H9 (cell line): Measurements from ENCODE around the gene IL1RAP. TPM values are rescaled to one million over a fixed set of nuclear protein-coding genes. Genes with fewer than 3 reads are reported as not detected.

ENCODE experiments used
- DNase-seq: peaks from one replicate; pipeline ENCODE4 v3.0.0-alpha.2; 2017
- H2AFZ ChIP-seq: one replicate; pipeline ENCODE4 v1.6.1; 2013; ENCODE audit warnings: mild to moderate bottlenecking, low read length, control low read depth, moderate library complexity
- H2AK5ac ChIP-seq: 2 replicates; pipeline ENCODE4 v1.6.1; 2013; ENCODE audit warnings: low read length, control low read depth, mixed read lengths; ENCODE audit not compliant: insufficient read length
- H2BK120ac ChIP-seq: one replicate; pipeline ENCODE4 v1.6.1; 2013; ENCODE audit warnings: low read depth, mild to moderate bottlenecking, low read length, control low read depth, inconsistent platforms; ENCODE audit not compliant: poor library complexity, severe bottlenecking
- H2BK12ac ChIP-seq: 2 replicates; pipeline ENCODE4 v1.6.1; 2013; ENCODE audit warnings: low read length, control low read depth, mixed read lengths, low read depth; ENCODE audit not compliant: insufficient read length
- H2BK15ac ChIP-seq: 2 replicates; pipeline ENCODE4 v1.6.1; 2013; ENCODE audit warnings: low read depth, low read length, control low read depth
- H2BK20ac ChIP-seq: one replicate; pipeline ENCODE4 v1.6.1; 2013; ENCODE audit warnings: low read depth, mild to moderate bottlenecking, low read length, control low read depth, inconsistent platforms; ENCODE audit not compliant: poor library complexity, severe bottlenecking
- H2BK5ac ChIP-seq: 2 replicates; pipeline ENCODE4 v1.6.1; 2013; ENCODE audit warnings: low read length, control low read depth, mixed read lengths; ENCODE audit not compliant: insufficient read length
- H3K14ac ChIP-seq: 2 replicates; pipeline ENCODE4 v1.6.1; 2013; ENCODE audit warnings: low read length, control low read depth; ENCODE audit not compliant: insufficient read depth
- H3K18ac ChIP-seq: 2 replicates; pipeline ENCODE4 v1.6.1; 2013; ENCODE audit warnings: low read depth, mild to moderate bottlenecking, mixed read lengths, low read length, control low read depth; ENCODE audit not compliant: insufficient read length
- H3K23ac ChIP-seq: 2 replicates; pipeline ENCODE4 v1.6.1; 2013; ENCODE audit warnings: low read length, control low read depth, mixed read lengths, low read depth; ENCODE audit not compliant: insufficient read length
- H3K23me2 ChIP-seq: 2 replicates; pipeline ENCODE4 v1.6.1; 2013; ENCODE audit warnings: low read depth, mild to moderate bottlenecking, mixed read lengths, low read length, control low read depth; ENCODE audit not compliant: insufficient read length, poor library complexity, severe bottlenecking
- H3K27ac ChIP-seq: 2 replicates; pipeline ENCODE4 v1.5.1; 2013; ENCODE audit warnings: low read length, control low read depth, mixed read lengths, low read depth; ENCODE audit not compliant: insufficient read length
- H3K27me3 ChIP-seq: 2 replicates; pipeline ENCODE4 v1.6.1; 2013; ENCODE audit warnings: low read length, control low read depth, inconsistent platforms; ENCODE audit not compliant: insufficient read depth
- H3K4ac ChIP-seq: 2 replicates; pipeline ENCODE4 v1.6.1; 2013; ENCODE audit warnings: low read depth, mild to moderate bottlenecking, control low read depth, inconsistent platforms, low read length, moderate library complexity
- H3K4me1 ChIP-seq: 2 replicates; pipeline ENCODE4 v1.6.1; 2013; ENCODE audit warnings: low read length, control low read depth, inconsistent platforms; ENCODE audit not compliant: insufficient read depth
- H3K4me2 ChIP-seq: 2 replicates; pipeline ENCODE4 v1.6.1; 2013; ENCODE audit warnings: low read length, control low read depth, mixed read lengths; ENCODE audit not compliant: insufficient read length, insufficient read depth
- H3K56ac ChIP-seq: 2 replicates; pipeline ENCODE4 v1.6.1; 2013; ENCODE audit warnings: low read depth, mild to moderate bottlenecking, mixed read lengths, low read length, control low read depth; ENCODE audit not compliant: insufficient read length
- H3K79me1 ChIP-seq: 2 replicates; pipeline ENCODE4 v1.6.1; 2013; ENCODE audit warnings: low read depth, mild to moderate bottlenecking, moderate library complexity, low read length, control low read depth, inconsistent platforms; ENCODE audit not compliant: insufficient read depth, poor library complexity, severe bottlenecking
- H3K79me2 ChIP-seq: 2 replicates; pipeline ENCODE4 v1.6.1; 2013; ENCODE audit warnings: low read length, control low read depth, inconsistent platforms; ENCODE audit not compliant: insufficient read depth
- H3K9ac ChIP-seq: 2 replicates; pipeline ENCODE4 v1.6.1; 2013; ENCODE audit warnings: low read length, control low read depth, mixed read lengths; ENCODE audit not compliant: insufficient read length; ENCODE audit errors: extremely low read depth
- H3K9me3 ChIP-seq: one replicate; pipeline ENCODE4 v1.6.1; 2013; ENCODE audit warnings: low read depth, low read length, inconsistent platforms; ENCODE audit not compliant: control insufficient read depth
- H3T11ph ChIP-seq: one replicate; pipeline ENCODE4 v1.6.1; 2013; ENCODE audit warnings: mild to moderate bottlenecking, low read length, control low read depth, inconsistent platforms
- H4K20me1 ChIP-seq: one replicate; pipeline ENCODE4 v1.6.1; 2013; ENCODE audit not compliant: control insufficient read depth, insufficient read length, insufficient read depth
- H4K5ac ChIP-seq: 2 replicates; pipeline ENCODE4 v1.6.1; 2013; ENCODE audit warnings: low read depth, mild to moderate bottlenecking, mixed read lengths, low read length, control low read depth; ENCODE audit not compliant: insufficient read length
- H4K8ac ChIP-seq: replicated peaks from 2 replicates; pipeline ENCODE4 v1.6.1; 2013; ENCODE audit warnings: low read length, control low read depth, mixed read lengths, low read depth; ENCODE audit not compliant: insufficient read length
- H4K91ac ChIP-seq: 2 replicates; pipeline ENCODE4 v1.6.1; 2013; ENCODE audit warnings: low read depth, mild to moderate bottlenecking, moderate library complexity, mixed read lengths, low read length, control low read depth; ENCODE audit not compliant: insufficient read length
- H3K27ac Mint-ChIP-seq, 3 experiments: 2 replicates in 2 of 3; 3 replicates in 1 of 3; pipeline ENCODE4 v1.8.0; 2020 to 2021; ENCODE audit warnings: mixed read lengths in 3 of 3, mild to moderate bottlenecking in 1 of 3, moderate library complexity in 1 of 3
- H3K27me3 Mint-ChIP-seq: 2 replicates; pipeline ENCODE4 v1.8.0; 2021; ENCODE audit warnings: low read depth, mild to moderate bottlenecking, moderate library complexity, mixed read lengths
- H3K36me3 Mint-ChIP-seq, 3 experiments: 2 replicates in 2 of 3; 3 replicates in 1 of 3; pipeline ENCODE4 v1.8.0; 2020 to 2021; ENCODE audit warnings: low read depth in 3 of 3, mixed read lengths in 3 of 3; ENCODE audit not compliant: insufficient read depth in 1 of 3
- H3K4me1 Mint-ChIP-seq, 2 experiments: 2 replicates each; pipeline ENCODE4 v1.8.0; 2020; ENCODE audit warnings: mixed read lengths in 2 of 2
- H3K4me3 Mint-ChIP-seq, 2 experiments: 2 replicates in 1 of 2; 3 replicates in 1 of 2; pipeline ENCODE4 v1.8.0; 2020 to 2021; ENCODE audit warnings: mild to moderate bottlenecking in 2 of 2, mixed read lengths in 2 of 2, moderate library complexity in 1 of 2
- H3K9me3 Mint-ChIP-seq, 2 experiments: 2 replicates in 1 of 2; 3 replicates in 1 of 2; pipeline ENCODE4 v1.8.0; 2020; ENCODE audit warnings: mild to moderate bottlenecking in 2 of 2, mixed read lengths in 2 of 2, moderate library complexity in 1 of 2
- WGBS: extraction: QIAGEN DNeasy Blood & Tissue Kit; methylation state at CpG from one replicate; pipeline ENCODE4 v1.1.7; 2013; ENCODE audit warnings: missing lambda C conversion rate, low lambda C conversion rate, mixed read lengths; ENCODE audit not compliant: insufficient read length; ENCODE audit errors: extremely low coverage; 5-methylcytosine and 5-hydroxymethylcytosine counted together
- total RNA-seq: library from RNA; stranded (reverse); gene quantifications from 2 replicates; pipeline ENCODE4 v1.2.1, GENCODE V29; 2021
- TF ChIP-seq, protein P1 (sequence below): fragments of 200-600 bp; sonication (generic); conservative IDR thresholded peaks from 3 replicates; pipeline ENCODE4 v1.8.0; 2021; ENCODE audit warnings: antibody characterized with exemption, mild to moderate bottlenecking

IL1RAP gene
- total RNA-seq, 1 experiment from 2014 or later: 4.6 TPM

DNA sequence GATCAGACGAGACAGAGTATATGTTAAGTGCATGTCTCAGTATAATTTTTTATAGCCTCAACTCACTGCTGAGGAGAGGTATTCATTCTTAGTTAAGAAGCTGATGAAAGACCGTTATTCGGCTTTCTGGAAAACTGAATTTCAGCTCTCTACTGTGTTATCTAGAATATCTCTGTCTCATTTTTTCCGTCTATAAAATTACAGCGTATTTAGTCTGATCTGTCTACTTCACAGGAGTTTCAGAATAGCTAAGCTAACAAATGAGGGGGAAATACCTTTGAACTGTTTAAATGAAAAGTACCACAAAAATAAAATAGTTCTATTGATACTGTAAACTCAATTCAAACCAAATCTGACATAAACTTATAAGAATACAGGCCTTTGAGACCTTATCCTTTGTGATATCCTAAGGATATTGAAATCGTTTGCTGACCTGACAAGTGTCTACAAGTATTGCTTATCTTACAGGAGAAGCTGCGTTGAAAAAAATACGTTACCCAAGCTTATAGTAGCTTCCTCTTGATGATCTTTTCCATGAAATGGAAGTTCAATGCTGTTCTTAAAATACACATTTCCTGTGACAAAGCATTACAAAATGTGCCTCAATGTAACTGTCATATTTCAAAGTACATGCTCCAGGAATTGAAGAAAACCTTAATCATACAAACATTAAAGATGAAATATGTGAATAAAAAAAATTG is 104.6 kb downstream of the IL1RAP start:
- H2AK5ac ChIP-seq: no peak overlapping the region
- no peak overlapping the region for H3K56ac ChIP-seq
- H3K9ac ChIP-seq: no peak overlapping the region
- H3K79me2 ChIP-seq: no peaks in the 10 kb centered on the region
- no peak overlapping the region for H2BK20ac ChIP-seq
- no peak overlapping the region for H3K4me2 ChIP-seq
- H3K79me1 ChIP-seq: no peaks in the 10 kb centered on the region
- no peak overlapping the region for H4K5ac ChIP-seq
- Mint-ChIP-seq H3K9me3 (no peaks in the 10 kb centered on the region), H3K36me3 (no peaks in the 10 kb centered on the region), H3K4me1 (peaks cover 5 to 7% of the 10 kb centered on the region in 2 experiments; a peak in 3 of 4 replicates), H3K4me3 (no peak overlapping the region), H3K27ac (no peak overlapping the region; a peak in 1 of 7 replicates), H3K27me3 (no peaks in the 10 kb centered on the region)
- H2BK12ac ChIP-seq: no peak overlapping the region
- no peak overlapping the region for H3K27ac ChIP-seq
- H4K20me1 ChIP-seq: no peaks in the 10 kb centered on the region
- H4K8ac ChIP-seq: no peak overlapping the region
- H2BK15ac ChIP-seq: no peak overlapping the region
- no peaks in the 10 kb centered on the region for H3K23me2 ChIP-seq
- DNase-seq: no peak
- no peak overlapping the region for H3K4ac ChIP-seq
- no CpG with 5 or more reads among the region's 8 CpGs for WGBS
- no peaks in the 10 kb centered on the region for H3K27me3 ChIP-seq
- H2AFZ ChIP-seq: no peak overlapping the region
- H3K4me1 ChIP-seq: no peaks in the 10 kb centered on the region
- H2BK5ac ChIP-seq: no peak overlapping the region
- H2BK120ac ChIP-seq: no peak overlapping the region
- no peak overlapping the region for H3T11ph ChIP-seq
- no peaks in the 10 kb centered on the region for H3K9me3 ChIP-seq
- H3K14ac ChIP-seq: no peak overlapping the region
- H4K91ac ChIP-seq: no peak overlapping the region
- no peak overlapping the region for H3K18ac ChIP-seq
- TF ChIP-seq, protein P1, sequence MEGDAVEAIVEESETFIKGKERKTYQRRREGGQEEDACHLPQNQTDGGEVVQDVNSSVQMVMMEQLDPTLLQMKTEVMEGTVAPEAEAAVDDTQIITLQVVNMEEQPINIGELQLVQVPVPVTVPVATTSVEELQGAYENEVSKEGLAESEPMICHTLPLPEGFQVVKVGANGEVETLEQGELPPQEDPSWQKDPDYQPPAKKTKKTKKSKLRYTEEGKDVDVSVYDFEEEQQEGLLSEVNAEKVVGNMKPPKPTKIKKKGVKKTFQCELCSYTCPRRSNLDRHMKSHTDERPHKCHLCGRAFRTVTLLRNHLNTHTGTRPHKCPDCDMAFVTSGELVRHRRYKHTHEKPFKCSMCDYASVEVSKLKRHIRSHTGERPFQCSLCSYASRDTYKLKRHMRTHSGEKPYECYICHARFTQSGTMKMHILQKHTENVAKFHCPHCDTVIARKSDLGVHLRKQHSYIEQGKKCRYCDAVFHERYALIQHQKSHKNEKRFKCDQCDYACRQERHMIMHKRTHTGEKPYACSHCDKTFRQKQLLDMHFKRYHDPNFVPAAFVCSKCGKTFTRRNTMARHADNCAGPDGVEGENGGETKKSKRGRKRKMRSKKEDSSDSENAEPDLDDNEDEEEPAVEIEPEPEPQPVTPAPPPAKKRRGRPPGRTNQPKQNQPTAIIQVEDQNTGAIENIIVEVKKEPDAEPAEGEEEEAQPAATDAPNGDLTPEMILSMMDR: no peak
- no peak overlapping the region for H3K23ac ChIP-seq
